ENCODE results near the gene UBE2N.

Gene UBE2N

DNA sequence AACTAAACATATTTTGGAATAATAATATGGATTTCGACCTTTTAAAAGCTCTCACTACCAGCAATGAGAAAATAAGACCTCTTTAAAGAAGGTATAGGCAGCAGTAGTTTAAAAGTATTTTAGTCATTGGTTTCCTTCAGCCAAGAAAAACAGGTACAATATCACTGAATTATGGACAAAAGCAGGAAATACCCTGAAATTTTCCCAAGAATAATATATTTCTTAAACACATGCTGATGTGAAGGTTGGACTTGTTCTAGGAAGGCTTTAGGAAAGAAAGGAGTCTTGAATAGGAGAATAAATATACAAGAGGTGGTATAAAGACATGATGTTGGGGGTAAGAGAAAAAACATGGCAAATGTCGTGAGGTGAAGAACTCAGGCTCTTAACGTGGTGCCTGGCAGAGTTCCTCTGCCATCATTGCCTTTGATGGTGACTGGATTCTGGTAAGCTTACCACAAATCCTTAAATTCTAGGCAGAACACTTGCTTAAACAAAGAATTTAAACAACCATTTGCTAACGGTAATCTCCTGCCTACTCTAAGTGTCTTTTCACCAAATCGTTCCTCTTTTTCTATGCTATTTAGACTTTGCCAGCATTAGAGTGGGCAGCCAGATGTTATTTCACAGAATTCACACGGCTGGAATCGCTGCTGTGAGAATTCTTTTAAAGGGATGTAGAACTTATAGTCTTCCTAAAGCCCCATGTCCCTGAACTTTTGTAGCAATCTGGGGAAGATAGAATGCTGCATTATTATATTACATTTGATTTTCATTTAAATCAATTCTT, 75.9 kb downstream of the UBE2N start:
- H3K27ac ChIP-seq, result no peak overlapping the region
- H3K4me3 ChIP-seq, result no peak overlapping the region

DNA sequence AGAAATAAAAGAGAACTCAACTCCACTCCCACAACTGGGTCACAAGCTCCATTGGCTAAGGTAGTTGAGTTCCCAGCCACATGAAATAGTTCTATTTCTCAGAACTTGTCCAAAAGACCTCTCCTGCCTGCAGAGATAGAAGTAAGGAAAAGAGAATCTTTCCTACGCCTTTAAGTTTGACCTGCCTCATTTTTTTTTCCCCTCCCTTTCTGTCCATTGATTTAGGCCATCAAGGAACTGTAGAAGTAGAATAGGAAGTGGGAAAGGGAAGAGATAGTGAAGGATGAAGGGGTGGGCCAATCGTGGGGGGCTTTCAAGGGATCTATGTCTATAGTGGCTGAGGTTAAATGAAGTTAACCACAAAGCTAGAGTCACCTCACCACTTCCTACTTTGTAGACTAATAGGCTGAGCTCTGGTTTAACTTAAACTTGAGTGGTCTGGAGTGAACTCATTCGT, 77.9 kb downstream of the UBE2N start:
- no peak overlapping the region for H3K4me3 ChIP-seq
- no peak overlapping the region for H3K27ac ChIP-seq

- H3K27ac ChIP-seq, result no peak overlapping the region
- no peak overlapping the region for H3K4me3 ChIP-seq
These were observed 80.4 kb downstream of the UBE2N start for GRCh38 chr12:93361151-93361919.

- Histone ChIP-seq H3K27ac (no peak overlapping the region), H3K4me3 (no peak overlapping the region)
These were observed 81.1 kb downstream of the UBE2N start for GRCh38 chr12:93360688-93361087.

GRCh38 chr12:93358821-93359220, 82.9 kb downstream of the UBE2N start:
- Histone ChIP-seq H3K4me3 (no peak overlapping the region), H3K27ac (no peak overlapping the region)

GRCh38 chr12:93358058-93358457, 83.7 kb downstream of the UBE2N start:
- H3K4me3 ChIP-seq, result no peak overlapping the region
- no peak overlapping the region for H3K27ac ChIP-seq

- H3K4me3 ChIP-seq, result no peak overlapping the region
- H3K27ac ChIP-seq, result no peak overlapping the region
These were observed 85.5 kb downstream of the UBE2N start for GRCh38 chr12:93356214-93356613.
